GM23338 (cell line): ENCODE results near the gene TMPRSS9.

Experiments
- CREB1 ChIP-seq: fragments of 250-450 bp; sonication (Bioruptor Pico); IDR thresholded peaks from 2 replicates; pipeline ENCODE4 v1.5.0; 2020; ENCODE audit warnings: low read depth, mild to moderate bottlenecking, moderate library complexity
- EZH2 ChIP-seq: fragments of 200-600 bp; sonication (generic); IDR thresholded peaks from one replicate; pipeline ENCODE4 v1.8.0; 2017; ENCODE audit warnings: antibody characterized with exemption, mild to moderate bottlenecking, low read depth; ENCODE audit not compliant: unreplicated experiment
- EZH2phosphoT487 ChIP-seq: fragments of 200-600 bp; sonication (generic); IDR thresholded peaks from one replicate; pipeline ENCODE4 v1.8.1; 2018; ENCODE audit warnings: antibody characterized with exemption; ENCODE audit not compliant: unreplicated experiment
- JUNB ChIP-seq: IDR thresholded peaks from one replicate; pipeline ENCODE4 v1.6.1; 2016; ENCODE audit warnings: antibody characterized with exemption; ENCODE audit not compliant: unreplicated experiment
- POLR2AphosphoS5 ChIP-seq: IDR thresholded peaks from 2 replicates; pipeline ENCODE4 v1.6.1; 2016; ENCODE audit warnings: antibody characterized with exemption, low read depth
- ZNF331 ChIP-seq: fragments of 250-450 bp; sonication (Bioruptor Pico); IDR thresholded peaks from 2 replicates; pipeline ENCODE4 v1.5.0; 2020; ENCODE audit warnings: low read depth, mild to moderate bottlenecking, moderate library complexity
- TF ChIP-seq, protein P1 (sequence below), 2 experiments: fragments of 200-600 bp in 1 of 2; sonication (generic) in 1 of 2; conservative IDR thresholded peaks; 2 replicates each; pipeline versions ENCODE4 v1.5.1 to v1.6.1; 2016 to 2017; ENCODE audit warnings: antibody characterized with exemption in 2 of 2, low read depth in 2 of 2, mild to moderate bottlenecking in 2 of 2, moderate library complexity in 1 of 2

DNA sequence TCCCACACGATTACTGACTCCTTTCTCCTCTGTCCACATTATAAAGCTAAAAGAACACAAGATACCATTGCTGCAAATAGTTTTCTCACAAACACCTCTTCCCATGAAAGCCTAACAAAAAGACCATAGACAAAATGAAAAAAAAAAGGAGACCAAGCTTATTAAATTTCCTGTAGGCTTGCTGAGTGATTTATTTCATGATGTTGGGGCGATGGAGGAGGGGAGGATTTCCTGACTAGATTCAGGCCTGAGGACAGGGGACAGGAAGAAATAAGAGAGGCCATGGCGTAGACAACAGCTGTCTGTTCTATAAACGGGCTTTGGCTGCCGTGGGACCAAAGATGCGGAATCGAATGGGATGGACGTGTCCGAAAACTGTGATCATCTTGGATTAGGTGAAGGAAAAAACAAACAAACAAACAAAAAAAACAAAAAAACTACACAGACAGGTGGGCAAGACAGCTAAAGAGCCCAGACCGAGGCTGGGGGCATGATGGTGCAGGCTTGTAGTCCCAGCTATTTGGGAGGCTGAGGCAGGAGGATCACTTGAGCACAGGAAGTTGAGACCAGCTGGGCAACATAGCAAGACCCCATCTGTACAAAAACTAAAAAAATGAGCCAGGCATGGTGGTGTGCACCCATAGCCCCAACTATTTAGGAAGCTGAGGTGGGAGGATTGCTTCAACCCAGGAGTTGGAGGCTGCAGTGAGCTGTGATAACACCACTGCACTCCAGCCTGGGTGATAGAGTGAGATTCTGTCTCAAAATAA is 5.3 kb downstream of the TMPRSS9 start:
- no peak for TF ChIP-seq JUNB
- no peak for TF ChIP-seq ZNF331 (CRISPR knock-in tag)
- TF ChIP-seq, protein P1, sequence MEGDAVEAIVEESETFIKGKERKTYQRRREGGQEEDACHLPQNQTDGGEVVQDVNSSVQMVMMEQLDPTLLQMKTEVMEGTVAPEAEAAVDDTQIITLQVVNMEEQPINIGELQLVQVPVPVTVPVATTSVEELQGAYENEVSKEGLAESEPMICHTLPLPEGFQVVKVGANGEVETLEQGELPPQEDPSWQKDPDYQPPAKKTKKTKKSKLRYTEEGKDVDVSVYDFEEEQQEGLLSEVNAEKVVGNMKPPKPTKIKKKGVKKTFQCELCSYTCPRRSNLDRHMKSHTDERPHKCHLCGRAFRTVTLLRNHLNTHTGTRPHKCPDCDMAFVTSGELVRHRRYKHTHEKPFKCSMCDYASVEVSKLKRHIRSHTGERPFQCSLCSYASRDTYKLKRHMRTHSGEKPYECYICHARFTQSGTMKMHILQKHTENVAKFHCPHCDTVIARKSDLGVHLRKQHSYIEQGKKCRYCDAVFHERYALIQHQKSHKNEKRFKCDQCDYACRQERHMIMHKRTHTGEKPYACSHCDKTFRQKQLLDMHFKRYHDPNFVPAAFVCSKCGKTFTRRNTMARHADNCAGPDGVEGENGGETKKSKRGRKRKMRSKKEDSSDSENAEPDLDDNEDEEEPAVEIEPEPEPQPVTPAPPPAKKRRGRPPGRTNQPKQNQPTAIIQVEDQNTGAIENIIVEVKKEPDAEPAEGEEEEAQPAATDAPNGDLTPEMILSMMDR (conservative IDR thresholded peaks at IDR 0.05; ENCODE audit: low read depth in 2 of 2) = no peak
- TF ChIP-seq CREB1 (CRISPR knock-in tag) = no peak
- TF ChIP-seq EZH2 = no peak
- no peak for TF ChIP-seq POLR2AphosphoS5
- TF ChIP-seq EZH2phosphoT487 = no peak
